Measurements from ENCODE around the gene DSCAML1.

The DSCAML1 gene

DNA sequence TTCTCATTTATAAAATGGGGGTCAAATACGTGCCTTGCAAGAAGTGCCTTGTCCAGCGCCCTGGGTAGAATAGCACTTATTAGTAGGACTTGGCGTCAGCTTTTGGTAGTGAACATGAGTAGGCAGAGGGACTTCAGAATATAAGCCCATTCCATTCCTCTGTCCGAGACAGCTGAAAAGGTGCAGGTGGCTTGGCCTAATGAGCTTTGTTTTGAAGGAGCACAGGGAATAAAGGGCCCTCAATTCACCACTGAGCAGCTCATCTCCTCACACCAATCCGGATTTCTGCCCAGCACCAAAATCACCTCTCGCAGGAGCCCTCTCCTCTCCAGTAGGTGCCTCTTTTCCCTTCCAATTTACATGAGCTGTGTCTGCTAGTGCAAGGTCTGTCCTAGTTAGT, 91.2 kb downstream of the DSCAML1 start:
- Histone ChIP-seq H3K27ac (ENCODE audit: low read depth, low read length, severe bottlenecking) (no peak overlapping the region), H3K4me1 (ENCODE audit: control insufficient read depth, insufficient read depth, low read length, poor library complexity, severe bottlenecking) (peaks cover 10% of the 10 kb centered on the region), H3K36me3 (ENCODE audit: control insufficient read depth, insufficient read depth, low read length) (no peaks in the 10 kb centered on the region), H3K9me3 (ENCODE audit: control insufficient read depth, low read length) (no peaks in the 10 kb centered on the region), H3K4me3 (ENCODE audit: extremely low read depth, insufficient read depth, low read length, poor library complexity, severe bottlenecking) (no peak overlapping the region)
- 90 to 96% methylated on average over 3 to 6 of the region's 6 CpGs for WGBS, 2 experiments (ENCODE audit: insufficient coverage in 2 of 2)

DNA sequence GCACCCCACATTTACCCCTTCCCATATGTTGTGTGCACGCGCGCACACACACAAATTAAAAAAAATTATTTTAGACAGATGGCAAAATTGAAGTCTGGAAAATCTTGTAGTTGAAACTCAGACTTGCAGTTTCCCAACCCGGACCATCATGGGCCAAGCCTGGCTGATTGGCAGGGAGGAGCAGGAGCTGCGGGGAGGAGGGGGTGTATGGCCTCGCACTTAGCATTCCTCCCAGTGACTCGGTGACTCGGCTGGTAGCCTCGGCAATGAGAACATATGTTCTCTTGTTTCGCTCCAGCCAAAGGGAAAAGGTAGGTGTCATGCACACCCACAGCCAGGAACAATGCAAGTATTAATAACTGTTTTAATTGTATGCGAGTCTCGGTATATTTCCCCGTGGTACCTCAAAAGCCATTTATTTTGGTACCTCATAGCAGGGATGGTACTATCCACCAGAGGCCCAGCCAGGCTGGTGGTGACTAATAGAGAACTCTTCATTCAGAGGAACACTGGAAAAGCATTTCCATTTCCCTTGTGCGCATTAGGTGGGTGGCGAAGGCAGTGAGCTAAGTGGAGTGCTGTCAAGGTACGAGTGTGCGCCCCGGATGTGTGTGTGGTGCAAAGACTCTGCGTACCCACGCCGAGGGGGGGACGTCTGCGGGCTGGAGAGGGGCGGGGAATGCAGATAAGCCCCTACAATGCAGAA, 92.5 kb downstream of the DSCAML1 start:
- 68 to 72% methylated on average over 13 to 16 of the region's 24 CpGs for WGBS, 2 experiments (ENCODE audit: insufficient coverage in 2 of 2)
- H3K27ac ChIP-seq (ENCODE audit: low read depth, low read length, severe bottlenecking), result no peak overlapping the region
- H3K4me1 ChIP-seq (ENCODE audit: control insufficient read depth, insufficient read depth, low read length, poor library complexity, severe bottlenecking), result peaks cover 10% of the 10 kb centered on the region
- H3K36me3 ChIP-seq (ENCODE audit: control insufficient read depth, insufficient read depth, low read length), result no peaks in the 10 kb centered on the region
- no peak overlapping the region for H3K4me3 ChIP-seq (ENCODE audit: extremely low read depth, insufficient read depth, low read length, poor library complexity, severe bottlenecking)
- no peaks in the 10 kb centered on the region for H3K9me3 ChIP-seq (ENCODE audit: control insufficient read depth, low read length)

DNA sequence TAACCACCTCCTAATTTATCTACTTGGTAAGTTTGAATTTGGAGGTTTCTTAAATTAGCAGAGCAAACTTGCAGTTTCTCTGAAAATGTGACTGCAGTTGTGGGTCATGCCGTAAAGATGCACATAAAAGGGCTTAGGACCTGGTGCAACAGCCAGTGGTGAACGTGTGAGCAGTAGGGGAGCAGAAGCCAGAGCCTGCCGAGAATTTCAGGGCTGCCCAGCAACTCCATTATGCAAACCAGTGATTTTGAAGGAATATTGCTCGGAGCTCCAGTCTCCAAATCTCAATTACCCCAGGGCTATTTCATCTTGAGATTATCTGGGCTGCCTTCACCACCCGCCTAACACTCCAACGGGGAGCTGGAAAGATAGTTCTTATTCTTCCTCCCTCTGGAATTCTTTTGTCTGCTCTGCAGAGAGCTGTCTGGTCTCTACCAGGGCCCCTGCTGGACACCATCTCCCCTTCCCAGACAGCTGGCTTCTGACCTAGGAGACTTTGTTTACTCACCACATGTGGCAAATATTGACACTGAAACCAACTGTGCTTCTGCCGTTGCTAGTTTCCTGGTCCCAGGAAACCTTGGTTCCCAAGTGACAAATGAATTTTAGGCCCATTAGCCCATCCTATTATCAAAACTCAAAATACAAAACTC, 93.9 kb downstream of the DSCAML1 start:
- H3K4me1 ChIP-seq (ENCODE audit: control insufficient read depth, insufficient read depth, low read length, poor library complexity, severe bottlenecking), result peaks cover 10% of the 10 kb centered on the region
- H3K27ac ChIP-seq (ENCODE audit: low read depth, low read length, severe bottlenecking), result no peak overlapping the region
- 37 to 59% methylated on average over 5 to 7 of the region's 7 CpGs for WGBS, 2 experiments (ENCODE audit: insufficient coverage in 2 of 2)

GRCh38 chr11:117701781-117702180, 95.2 kb downstream of the DSCAML1 start:
- H3K9me3 ChIP-seq (ENCODE audit: control insufficient read depth, low read length), result no peaks in the 10 kb centered on the region
- 86 to 96% methylated on average over 8 to 9 of the region's 9 CpGs for whole genome bisulfite sequencing, 2 experiments (ENCODE audit: insufficient coverage in 2 of 2)
- H3K27ac ChIP-seq (ENCODE audit: low read depth, low read length, severe bottlenecking), result no peak overlapping the region

More for the DNA sequence above, 93.9 kb downstream of the DSCAML1 start:
- Histone ChIP-seq H3K4me3 (ENCODE audit: extremely low read depth, insufficient read depth, low read length, poor library complexity, severe bottlenecking) (no peak overlapping the region), H3K36me3 (ENCODE audit: control insufficient read depth, insufficient read depth, low read length) (no peaks in the 10 kb centered on the region), H3K9me3 (ENCODE audit: control insufficient read depth, low read length) (no peaks in the 10 kb centered on the region)

GRCh38 chr11:117700551-117700950, 96.5 kb downstream of the DSCAML1 start:
- 93 to 95% methylated on average over 5 to 6 of the region's 6 CpGs for WGBS, 2 experiments (ENCODE audit: insufficient coverage in 2 of 2)
- Histone ChIP-seq H3K9me3 (ENCODE audit: control insufficient read depth, low read length) (no peaks in the 10 kb centered on the region), H3K4me3 (ENCODE audit: extremely low read depth, insufficient read depth, low read length, poor library complexity, severe bottlenecking) (no peak overlapping the region), H3K4me1 (ENCODE audit: control insufficient read depth, insufficient read depth, low read length, poor library complexity, severe bottlenecking) (peaks cover 10% of the 10 kb centered on the region), H3K27ac (ENCODE audit: low read depth, low read length, severe bottlenecking) (no peak overlapping the region), H3K36me3 (ENCODE audit: control insufficient read depth, insufficient read depth, low read length) (no peaks in the 10 kb centered on the region)

More at GRCh38 chr11:117701781-117702180, 95.2 kb downstream of the DSCAML1 start:
- H3K4me3 ChIP-seq (ENCODE audit: extremely low read depth, insufficient read depth, low read length, poor library complexity, severe bottlenecking), result no peak overlapping the region
- H3K36me3 ChIP-seq (ENCODE audit: control insufficient read depth, insufficient read depth, low read length), result no peaks in the 10 kb centered on the region
- H3K4me1 ChIP-seq (ENCODE audit: control insufficient read depth, insufficient read depth, low read length, poor library complexity, severe bottlenecking), result peaks cover 10% of the 10 kb centered on the region

- Histone ChIP-seq H3K4me1 (ENCODE audit: control insufficient read depth, insufficient read depth, low read length, poor library complexity, severe bottlenecking) (no peaks in the 10 kb centered on the region), H3K36me3 (ENCODE audit: control insufficient read depth, insufficient read depth, low read length) (no peaks in the 10 kb centered on the region), H3K9me3 (ENCODE audit: control insufficient read depth, low read length) (no peaks in the 10 kb centered on the region), H3K4me3 (ENCODE audit: extremely low read depth, insufficient read depth, low read length, poor library complexity, severe bottlenecking) (no peak overlapping the region), H3K27ac (ENCODE audit: low read depth, low read length, severe bottlenecking) (no peak overlapping the region)
- WGBS, 2 experiments (ENCODE audit: insufficient coverage in 2 of 2), result 92% methylated on average over 2 of the region's 3 CpGs; no CpG with 5 or more reads in 1 of the 2 experiments
Observed at GRCh38 chr11:117697319-117697718, 99.7 kb downstream of the DSCAML1 start.

- Histone ChIP-seq H3K4me1 (ENCODE audit: control insufficient read depth, insufficient read depth, low read length, poor library complexity, severe bottlenecking) (no peaks in the 10 kb centered on the region), H3K9me3 (ENCODE audit: control insufficient read depth, low read length) (no peaks in the 10 kb centered on the region), H3K4me3 (ENCODE audit: extremely low read depth, insufficient read depth, low read length, poor library complexity, severe bottlenecking) (no peak overlapping the region), H3K36me3 (ENCODE audit: control insufficient read depth, insufficient read depth, low read length) (no peaks in the 10 kb centered on the region), H3K27ac (ENCODE audit: low read depth, low read length, severe bottlenecking) (no peak overlapping the region)
- WGBS, 2 experiments (ENCODE audit: insufficient coverage in 2 of 2), result 42 to 55% methylated on average over 5 of the region's 5 CpGs
Observed at GRCh38 chr11:117696540-117696939, 100.5 kb downstream of the DSCAML1 start.

- WGBS, 2 experiments (ENCODE audit: insufficient coverage in 2 of 2), result 100% methylated on average over 2 to 3 of the region's 3 CpGs
- H3K36me3 ChIP-seq (ENCODE audit: control insufficient read depth, insufficient read depth, low read length), result no peaks in the 10 kb centered on the region
- no peaks in the 10 kb centered on the region for H3K9me3 ChIP-seq (ENCODE audit: control insufficient read depth, low read length)
- no peak overlapping the region for H3K4me3 ChIP-seq (ENCODE audit: extremely low read depth, insufficient read depth, low read length, poor library complexity, severe bottlenecking)
- no peak overlapping the region for H3K27ac ChIP-seq (ENCODE audit: low read depth, low read length, severe bottlenecking)
- no peaks in the 10 kb centered on the region for H3K4me1 ChIP-seq (ENCODE audit: control insufficient read depth, insufficient read depth, low read length, poor library complexity, severe bottlenecking)
Observed at GRCh38 chr11:117693344-117693743, 103.7 kb downstream of the DSCAML1 start.

DNA sequence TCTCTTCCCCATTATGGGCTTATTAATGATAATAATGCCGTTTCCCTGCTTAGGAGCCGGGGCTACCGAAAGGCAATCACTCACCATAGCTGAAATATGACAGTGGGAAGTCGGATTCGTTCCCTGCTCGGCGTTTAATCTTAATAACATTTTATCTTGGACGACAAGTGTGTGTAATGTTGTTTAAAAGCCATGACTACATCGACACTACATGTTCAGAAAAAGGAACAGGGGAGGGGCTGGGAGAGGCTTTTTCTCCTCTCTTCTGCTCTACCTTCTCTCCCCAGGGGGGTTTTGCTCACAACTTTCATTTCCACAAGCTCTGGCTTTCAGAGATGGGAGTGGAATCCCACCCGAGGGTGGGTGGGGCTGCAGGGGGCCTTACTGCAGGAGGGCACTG, 105.5 kb downstream of the DSCAML1 start:
- no peak overlapping the region for H3K4me3 ChIP-seq (ENCODE audit: extremely low read depth, insufficient read depth, low read length, poor library complexity, severe bottlenecking)
- WGBS, 2 experiments (ENCODE audit: insufficient coverage in 2 of 2), result 80 to 95% methylated on average over 2 to 8 of the region's 10 CpGs
- no peaks in the 10 kb centered on the region for H3K36me3 ChIP-seq (ENCODE audit: control insufficient read depth, insufficient read depth, low read length)
- H3K27ac ChIP-seq (ENCODE audit: low read depth, low read length, severe bottlenecking), result no peak overlapping the region
- H3K9me3 ChIP-seq (ENCODE audit: control insufficient read depth, low read length), result no peaks in the 10 kb centered on the region
- no peaks in the 10 kb centered on the region for H3K4me1 ChIP-seq (ENCODE audit: control insufficient read depth, insufficient read depth, low read length, poor library complexity, severe bottlenecking)

GRCh38 chr11:117691218-117691514, 105.8 kb downstream of the DSCAML1 start:
- WGBS, 2 experiments (ENCODE audit: insufficient coverage in 2 of 2), result 80 to 83% methylated on average over 1 of the region's 4 CpGs
- H3K4me3 ChIP-seq (ENCODE audit: extremely low read depth, insufficient read depth, low read length, poor library complexity, severe bottlenecking), result no peak overlapping the region
- H3K4me1 ChIP-seq (ENCODE audit: control insufficient read depth, insufficient read depth, low read length, poor library complexity, severe bottlenecking), result no peaks in the 10 kb centered on the region
- no peaks in the 10 kb centered on the region for H3K9me3 ChIP-seq (ENCODE audit: control insufficient read depth, low read length)
- H3K36me3 ChIP-seq (ENCODE audit: control insufficient read depth, insufficient read depth, low read length), result no peaks in the 10 kb centered on the region
- H3K27ac ChIP-seq (ENCODE audit: low read depth, low read length, severe bottlenecking), result no peak overlapping the region
